ENCODE results near the gene ENOSF1. TPM values are rescaled to one million over a fixed set of nuclear protein-coding genes. Genes with fewer than 3 reads are reported as not detected.
A peak's percentile ranks its signal among the peaks of the same experiment; 100 is the strongest.

The ENOSF1 gene
- total RNA-seq, 2 experiments from 2014 or later, result 37.8 to 40.1 TPM

- H3K36me3 ChIP-seq (ENCODE audit: insufficient read depth, low read length), result no peaks in the 10 kb centered on the region
- H3K4me3 Mint-ChIP-seq, result peak overlapping the region; percentile 2
- CTCF ChIA-PET, result no interaction called here
- H3K27ac ChIP-seq (ENCODE audit: low read depth in 1 of 2, low read length in 2 of 2), result no peak overlapping the region
- ATAC-seq (ENCODE audit: poor library complexity) (peak; percentile 41), DNase-seq (peak in 2 of 14 experiments; percentile 22 to 39)
- peaks cover 36% of the 10 kb centered on the region for H3K27me3 Mint-ChIP-seq
- H3K9me3 ChIP-seq (ENCODE audit: control insufficient read depth in 1 of 2, insufficient read depth in 1 of 2, low read length in 2 of 2), result no peaks in the 10 kb centered on the region
- H3K27me3 ChIP-seq (ENCODE audit: control insufficient read depth in 1 of 2, insufficient read depth in 2 of 2, low read length in 2 of 2), result no peaks in the 10 kb centered on the region
- H3K4me1 ChIP-seq (ENCODE audit: insufficient read depth, low read length), result no peaks in the 10 kb centered on the region
- intact Hi-C loops (cut with DNase I, micrococcal nuclease), result no loop called here
- TF ChIP-seq CTCF (IDR thresholded peaks at IDR 0.05), result no peak
- no peaks in the 10 kb centered on the region for H3K36me3 Mint-ChIP-seq (ENCODE audit: low read depth)
- no peak overlapping the region for H3K27ac Mint-ChIP-seq
- POLR2A ChIA-PET, result no interaction called here
- no peaks in the 10 kb centered on the region for H3K9me3 Mint-ChIP-seq
- peaks cover 7% of the 10 kb centered on the region for H3K4me1 Mint-ChIP-seq (ENCODE audit: low read depth)
- no peak overlapping the region for H3K4me3 ChIP-seq (ENCODE audit: low read length)
Observed at GRCh38 chr18:650428-650858, 62.0 kb downstream of the ENOSF1 start.

- H3K27me3 ChIP-seq (ENCODE audit: control insufficient read depth in 1 of 2, insufficient read depth in 2 of 2, low read length in 2 of 2), result no peaks in the 10 kb centered on the region
- Mint-ChIP-seq H3K4me1 (ENCODE audit: low read depth) (peaks cover 7% of the 10 kb centered on the region), H3K27ac (no peak overlapping the region), H3K36me3 (ENCODE audit: low read depth) (no peaks in the 10 kb centered on the region), H3K27me3 (peaks cover 30% of the 10 kb centered on the region), H3K9me3 (no peaks in the 10 kb centered on the region), H3K4me3 (no peak overlapping the region)
- no peak overlapping the region for H3K4me3 ChIP-seq (ENCODE audit: low read length)
- intact Hi-C loops (cut with DNase I, micrococcal nuclease), result no loop called here
- DNase-seq, result no peak
- ATAC-seq (ENCODE audit: poor library complexity), result no peak
- CTCF ChIA-PET, result no interaction called here
- POLR2A ChIA-PET, result no interaction called here
- no peaks in the 10 kb centered on the region for H3K36me3 ChIP-seq (ENCODE audit: insufficient read depth, low read length)
- H3K27ac ChIP-seq (ENCODE audit: low read depth in 1 of 2, low read length in 2 of 2), result no peak overlapping the region
- no peak for TF ChIP-seq CTCF (IDR thresholded peaks at IDR 0.05)
- no peaks in the 10 kb centered on the region for H3K9me3 ChIP-seq (ENCODE audit: control insufficient read depth in 1 of 2, insufficient read depth in 1 of 2, low read length in 2 of 2)
- no peaks in the 10 kb centered on the region for H3K4me1 ChIP-seq (ENCODE audit: insufficient read depth, low read length)
Observed at GRCh38 chr18:649341-649740, 63.1 kb downstream of the ENOSF1 start.

DNA sequence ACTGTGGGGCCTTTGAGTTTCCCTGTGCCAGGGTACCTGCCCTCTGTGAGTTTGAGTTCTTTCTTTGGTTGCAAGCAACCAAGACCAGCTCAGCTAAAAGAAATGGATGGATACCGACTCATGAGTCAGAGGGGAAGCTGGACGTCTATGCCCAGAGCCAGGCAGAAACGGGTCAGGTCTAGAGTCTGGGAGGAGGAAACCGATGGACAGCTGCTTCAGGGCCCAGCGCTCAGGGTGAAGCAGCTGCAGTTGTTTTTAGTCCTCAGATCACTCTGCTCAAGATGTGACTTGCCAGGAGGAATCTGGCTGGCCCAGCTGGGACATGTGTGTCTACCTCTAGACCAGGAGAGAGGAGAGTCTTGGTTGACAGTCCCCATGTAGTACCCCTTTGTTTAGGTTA is 65.1 kb downstream of the ENOSF1 start:
- ATAC-seq (ENCODE audit: poor library complexity) (no peak), DNase-seq (no peak)
- Mint-ChIP-seq H3K4me3 (no peak overlapping the region), H3K27ac (no peak overlapping the region), H3K27me3 (peaks cover 27% of the 10 kb centered on the region), H3K9me3 (no peaks in the 10 kb centered on the region), H3K4me1 (ENCODE audit: low read depth) (peaks cover 7% of the 10 kb centered on the region), H3K36me3 (ENCODE audit: low read depth) (no peaks in the 10 kb centered on the region)
- intact Hi-C loops (cut with DNase I, micrococcal nuclease), result no loop called here
- Histone ChIP-seq H3K27ac (ENCODE audit: low read depth in 1 of 2, low read length in 2 of 2) (no peak overlapping the region), H3K4me3 (ENCODE audit: low read length) (no peak overlapping the region), H3K27me3 (ENCODE audit: control insufficient read depth in 1 of 2, insufficient read depth in 2 of 2, low read length in 2 of 2) (no peaks in the 10 kb centered on the region), H3K9me3 (ENCODE audit: control insufficient read depth in 1 of 2, insufficient read depth in 1 of 2, low read length in 2 of 2) (no peaks in the 10 kb centered on the region), H3K36me3 (ENCODE audit: insufficient read depth, low read length) (no peaks in the 10 kb centered on the region), H3K4me1 (ENCODE audit: insufficient read depth, low read length) (no peaks in the 10 kb centered on the region)
- no peak for TF ChIP-seq CTCF (IDR thresholded peaks at IDR 0.05)
- ChIA-PET POLR2A (interaction anchor here (0.6 kb wide), 1 partner anchor 60 kb away, joined by 3 read pairs; no protein-coding TSS in a partner anchor), CTCF (no interaction called here)
